ENCODE measurements around the gene SPRN. TPM values are rescaled to one million over a fixed set of nuclear protein-coding genes. Genes with fewer than 3 reads are reported as not detected.

Gene SPRN
- total RNA-seq, 1 donor from 2014 or later, result 0.64 TPM

DNA sequence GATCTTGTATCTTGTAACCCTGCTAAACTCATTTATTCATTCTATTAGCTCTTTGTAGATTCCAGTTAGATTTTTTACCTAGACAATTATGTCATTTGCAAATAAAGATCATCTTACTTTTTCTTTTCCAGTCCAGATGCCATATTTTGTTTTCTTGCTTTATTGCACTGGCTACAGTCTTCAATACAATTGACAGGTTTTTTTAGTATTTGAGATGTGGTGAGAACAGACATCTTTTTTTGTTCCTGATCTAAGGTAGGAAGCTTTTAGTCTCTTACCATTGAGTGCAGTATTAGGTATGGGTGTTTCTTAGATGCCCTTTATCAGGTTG is 12.1 kb downstream of the SPRN start:
- DNase-seq (ENCODE audit: extremely low read depth, low read depth, low spot score), result no peak

DNA sequence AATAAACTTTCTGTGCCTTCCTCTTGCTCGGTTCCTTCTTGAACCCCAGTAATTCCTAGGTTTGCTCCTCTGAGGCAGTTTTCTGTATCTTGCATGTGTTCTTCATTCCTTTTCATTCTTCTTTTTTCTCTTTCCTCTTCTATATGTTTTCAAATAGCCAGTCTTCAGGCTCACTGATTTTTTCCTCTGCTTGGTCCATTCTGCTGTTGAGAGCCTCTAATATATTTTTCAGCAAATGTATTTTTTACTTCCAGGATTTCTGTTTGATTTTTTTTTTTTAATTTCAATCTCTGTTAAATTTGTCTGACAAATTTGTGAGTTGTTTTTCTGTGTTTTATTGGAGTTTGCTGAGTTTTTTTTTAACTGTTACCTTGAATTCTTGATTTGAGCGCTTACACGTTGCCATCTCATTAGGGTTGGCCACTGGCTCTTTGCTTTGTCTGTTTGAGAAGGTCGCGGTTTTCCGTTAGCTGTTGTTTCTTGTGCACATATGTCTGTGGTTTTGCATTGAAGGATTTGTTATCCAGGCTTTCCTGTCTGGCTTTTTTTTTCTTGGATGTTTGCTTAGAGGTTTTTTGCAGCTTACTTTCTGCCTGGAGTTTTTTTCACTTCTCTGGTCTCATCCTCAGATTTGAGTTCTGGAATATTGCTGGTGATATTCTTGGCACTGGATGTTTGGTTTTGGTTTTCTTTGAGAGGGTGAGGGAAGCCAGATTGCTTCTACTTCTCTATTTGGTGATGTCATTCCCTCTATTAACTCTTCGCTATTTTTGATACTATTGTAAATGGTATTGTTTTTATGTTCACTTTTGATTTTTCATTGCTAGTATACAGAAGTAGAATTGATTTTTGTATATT is 12.7 kb downstream of the SPRN start:
- DNase-seq (ENCODE audit: extremely low read depth, low read depth, low spot score), result no peak

DNA sequence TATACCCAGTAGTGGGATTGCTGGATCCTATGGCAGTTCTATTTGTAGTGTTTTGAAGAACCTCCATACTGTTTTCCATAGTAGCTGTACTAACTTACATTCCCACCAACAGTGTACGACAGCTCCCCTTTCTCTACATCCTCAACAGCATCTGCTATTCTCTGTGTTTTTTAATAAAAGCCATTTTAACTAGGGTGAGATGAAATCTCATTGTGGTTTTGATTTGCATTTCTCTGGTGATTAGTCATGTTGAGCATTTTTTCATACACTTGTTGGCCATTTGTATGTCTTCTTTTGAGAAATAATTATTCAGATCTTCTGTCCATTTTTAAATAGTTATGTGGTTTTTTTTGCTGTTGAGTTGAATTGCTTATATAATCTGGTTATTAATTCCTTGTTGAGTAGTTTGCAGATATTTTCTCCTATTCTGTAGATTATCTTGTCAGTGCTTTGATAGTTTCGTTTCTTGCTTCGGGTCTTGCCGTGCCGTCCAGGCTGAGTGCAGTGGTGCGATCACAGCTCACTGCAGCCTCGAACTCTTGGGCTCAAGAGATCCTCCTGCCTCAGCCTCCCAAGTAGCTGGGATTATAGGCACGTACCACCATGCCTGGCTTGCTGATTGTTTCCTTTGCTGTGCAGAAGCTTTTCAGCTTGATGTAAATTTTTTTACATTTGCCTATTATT is 18.4 kb downstream of the SPRN start:
- DNase-seq (ENCODE audit: extremely low read depth, low read depth, low spot score), result no peak

DNA sequence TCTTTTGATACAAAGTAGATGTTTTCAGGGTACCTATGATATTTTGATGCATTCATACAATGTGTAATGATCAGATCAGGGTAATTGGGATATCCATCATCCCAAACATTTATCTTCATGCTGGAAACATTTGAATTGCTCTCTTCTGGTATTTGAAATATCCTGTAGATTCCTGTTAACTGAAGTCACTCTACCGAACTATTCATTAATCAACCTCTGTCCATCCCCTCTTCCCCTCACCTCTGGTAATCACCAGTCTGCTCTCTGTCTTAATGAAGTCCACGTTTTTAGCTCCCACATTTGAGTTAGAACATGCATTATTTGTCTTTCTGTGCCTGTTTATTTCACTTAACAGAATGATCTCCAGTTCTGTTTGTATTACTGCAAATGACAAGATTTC is 19.2 kb downstream of the SPRN start:
- DNase-seq (ENCODE audit: extremely low read depth, low read depth, low spot score), result no peak

DNA sequence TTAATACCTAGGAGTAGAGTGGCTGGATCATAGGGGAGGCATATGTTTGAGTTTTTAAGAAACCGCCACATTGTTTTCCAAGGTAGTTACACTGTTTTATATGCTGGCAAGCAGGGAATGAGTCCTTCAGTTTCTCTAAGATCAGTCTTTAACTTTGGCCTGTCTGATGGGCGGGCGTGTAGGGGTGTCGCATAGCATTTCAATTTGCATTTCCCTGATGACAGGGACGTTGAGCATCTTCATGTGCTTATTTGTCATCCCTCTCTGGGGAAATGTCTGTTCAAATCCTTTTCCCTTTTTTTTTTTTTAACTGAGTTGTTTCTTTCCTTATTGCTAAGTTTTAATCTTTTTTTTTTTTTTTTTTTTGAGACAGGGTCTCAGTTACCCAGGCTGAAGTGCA is 20.6 kb downstream of the SPRN start:
- DNase-seq (ENCODE audit: extremely low read depth, low read depth, low spot score), result no peak

DNA sequence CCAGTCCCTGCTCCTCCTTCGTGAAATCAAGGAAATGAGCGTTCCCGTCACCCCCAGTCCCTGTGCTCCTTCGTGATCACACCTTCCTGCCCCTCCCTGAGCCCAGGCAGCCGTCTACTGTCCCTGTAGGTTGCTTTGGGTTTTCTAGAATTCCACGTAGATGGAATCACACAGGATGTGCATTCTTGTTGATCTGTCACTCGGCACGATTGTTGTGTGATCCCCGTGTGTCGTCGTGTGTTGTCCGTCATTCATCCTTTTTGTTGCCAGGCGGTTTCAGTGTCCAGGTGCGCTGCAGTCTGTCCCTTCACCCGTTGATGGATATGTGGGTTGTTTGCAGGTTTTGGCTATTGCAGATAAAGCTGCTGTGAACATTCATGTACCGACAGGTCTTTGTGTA is 21.1 kb downstream of the SPRN start:
- DNase-seq (ENCODE audit: extremely low read depth, low read depth, low spot score), result no peak

DNA sequence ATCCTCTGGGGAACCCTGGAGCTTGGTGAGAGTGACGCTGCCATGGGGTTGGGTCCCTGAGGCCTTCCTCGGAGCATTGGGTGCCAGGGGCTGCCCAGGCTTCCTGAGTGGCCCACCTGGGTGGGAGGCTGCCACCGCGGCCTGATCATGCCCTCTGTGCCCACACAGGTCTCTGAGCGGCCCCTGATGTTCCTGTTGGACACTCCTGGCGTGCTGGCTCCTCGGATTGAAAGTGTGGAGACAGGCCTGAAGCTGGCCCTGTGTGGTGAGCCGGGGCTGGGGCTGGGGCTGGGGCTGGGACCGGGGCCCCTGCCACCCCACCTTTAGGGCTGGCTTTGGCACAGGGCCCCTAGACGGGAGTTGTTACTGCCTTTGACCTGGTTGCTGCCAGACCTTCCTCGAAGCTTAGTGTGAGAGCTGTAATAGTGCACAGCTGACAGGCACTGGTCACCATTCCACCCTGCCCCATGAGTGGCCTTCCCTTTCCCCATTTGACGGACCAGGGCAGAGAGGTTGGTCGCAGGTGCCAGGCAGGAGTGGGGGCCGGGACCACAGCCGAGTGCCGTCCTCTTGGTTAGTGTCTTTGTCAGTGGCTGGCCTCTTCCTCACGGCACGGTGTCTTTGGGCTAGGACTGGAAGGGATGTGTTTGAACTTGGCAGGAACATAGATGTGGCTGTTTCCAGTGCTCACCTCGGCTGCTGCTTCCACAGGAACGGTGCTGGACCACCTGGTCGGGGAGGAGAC is 22.3 kb downstream of the SPRN start:
- no peak for DNase-seq (ENCODE audit: extremely low read depth, low read depth, low spot score)

DNA sequence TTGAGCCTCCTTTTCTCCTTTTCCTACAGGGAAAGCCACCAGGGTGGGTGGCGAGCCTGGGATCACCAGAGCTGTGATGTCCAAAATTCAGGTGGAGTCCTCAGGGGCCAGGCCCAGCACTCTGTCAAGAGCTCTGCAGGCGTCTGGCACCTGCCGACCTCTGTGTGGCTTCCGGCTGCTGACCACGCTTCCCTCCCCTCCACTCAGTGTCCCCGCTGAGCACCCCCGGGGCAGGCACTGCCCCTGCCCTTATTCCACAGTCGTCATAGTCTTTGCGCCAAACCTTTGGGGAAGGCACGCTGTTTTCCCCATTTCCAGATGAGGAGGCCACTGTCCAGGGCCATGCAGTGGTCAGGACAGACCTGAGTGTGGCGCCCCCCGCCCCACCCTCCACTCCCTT is 22.9 kb downstream of the SPRN start:
- DNase-seq (ENCODE audit: extremely low read depth, low read depth, low spot score), result no peak

DNA sequence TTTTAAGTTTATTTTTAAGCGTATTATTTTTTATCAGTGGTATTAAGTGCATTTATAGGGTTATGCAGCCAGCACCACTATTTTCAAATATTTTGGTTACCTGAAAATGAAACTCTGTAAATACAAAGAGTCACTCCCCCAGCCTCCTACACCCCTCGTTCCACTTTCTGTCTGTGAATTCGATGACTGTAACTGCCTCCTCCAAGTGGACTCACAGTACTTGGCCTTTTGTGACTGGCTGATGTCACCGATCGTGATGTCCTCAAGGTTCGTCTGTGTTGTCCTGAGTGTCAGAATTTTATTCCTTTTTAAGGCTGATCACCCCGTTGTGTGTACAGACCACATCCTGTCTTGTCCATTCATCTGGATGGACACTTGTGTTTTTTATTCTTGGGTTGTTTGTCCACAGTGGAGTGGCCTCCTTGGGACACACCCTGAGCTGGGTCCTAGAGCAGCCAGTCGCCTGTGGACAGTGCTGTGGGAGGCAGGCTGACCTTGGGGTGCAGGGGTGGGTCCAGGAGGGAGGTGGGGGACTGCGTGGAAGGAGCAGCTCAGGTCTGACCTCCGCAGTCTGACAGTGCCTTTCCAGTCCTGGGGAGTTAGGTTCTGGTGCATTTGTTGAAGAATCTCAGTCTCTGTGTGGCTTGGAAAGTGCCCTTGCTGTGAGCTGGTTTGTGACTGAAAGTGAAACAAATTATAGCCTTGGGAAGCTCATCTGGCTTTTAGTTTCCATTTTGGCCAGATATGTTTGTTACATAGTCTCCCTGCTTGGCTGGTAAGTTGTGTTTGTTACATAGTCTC is 23.6 kb downstream of the SPRN start:
- DNase-seq (ENCODE audit: extremely low read depth, low read depth, low spot score), result no peak

DNA sequence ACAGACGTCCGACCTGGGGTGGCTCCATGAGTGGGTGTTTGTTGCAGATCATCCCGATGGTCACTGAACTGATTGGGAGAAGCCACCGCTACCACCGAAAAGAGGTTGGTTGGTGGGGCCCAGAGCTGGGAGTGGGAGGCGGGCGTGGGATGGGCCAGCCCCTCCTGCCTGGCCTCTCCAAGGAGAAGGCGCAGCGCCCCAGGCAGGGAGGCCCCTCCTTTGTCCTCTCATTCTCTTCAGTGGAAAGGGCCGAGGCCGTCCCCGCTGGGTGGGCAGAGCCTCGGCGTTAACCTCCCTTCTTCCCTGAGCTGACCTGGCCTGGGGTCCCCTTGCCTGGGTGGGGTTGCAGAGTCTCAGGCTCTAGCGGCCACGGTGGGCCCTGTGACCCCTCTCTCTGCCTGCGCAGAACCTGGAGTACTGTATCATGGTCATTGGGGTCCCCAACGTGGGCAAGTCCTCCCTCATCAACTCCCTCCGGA is 25.3 kb downstream of the SPRN start:
- no peak for DNase-seq (ENCODE audit: extremely low read depth, low read depth, low spot score)

DNA sequence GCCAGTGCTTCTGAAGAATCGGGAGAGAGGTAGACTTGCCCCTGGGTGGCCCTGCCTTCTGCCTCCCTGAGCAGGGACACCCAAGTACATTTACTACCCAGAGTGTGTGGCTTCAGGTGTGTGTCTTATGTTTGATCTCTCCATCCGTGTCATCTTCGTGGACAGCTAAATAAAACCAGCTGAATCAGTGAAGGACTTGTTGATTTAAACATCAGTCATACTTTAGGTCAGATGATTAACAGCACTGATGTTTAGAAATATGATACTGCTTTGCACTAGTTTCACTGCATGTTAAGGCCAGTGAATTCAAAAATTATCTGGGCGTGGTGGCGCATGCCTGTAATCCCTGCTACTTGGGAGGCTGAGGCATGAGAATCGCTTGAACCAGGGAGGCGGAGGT is 26.5 kb downstream of the SPRN start:
- no peak for DNase-seq (ENCODE audit: extremely low read depth, low read depth, low spot score)

DNA sequence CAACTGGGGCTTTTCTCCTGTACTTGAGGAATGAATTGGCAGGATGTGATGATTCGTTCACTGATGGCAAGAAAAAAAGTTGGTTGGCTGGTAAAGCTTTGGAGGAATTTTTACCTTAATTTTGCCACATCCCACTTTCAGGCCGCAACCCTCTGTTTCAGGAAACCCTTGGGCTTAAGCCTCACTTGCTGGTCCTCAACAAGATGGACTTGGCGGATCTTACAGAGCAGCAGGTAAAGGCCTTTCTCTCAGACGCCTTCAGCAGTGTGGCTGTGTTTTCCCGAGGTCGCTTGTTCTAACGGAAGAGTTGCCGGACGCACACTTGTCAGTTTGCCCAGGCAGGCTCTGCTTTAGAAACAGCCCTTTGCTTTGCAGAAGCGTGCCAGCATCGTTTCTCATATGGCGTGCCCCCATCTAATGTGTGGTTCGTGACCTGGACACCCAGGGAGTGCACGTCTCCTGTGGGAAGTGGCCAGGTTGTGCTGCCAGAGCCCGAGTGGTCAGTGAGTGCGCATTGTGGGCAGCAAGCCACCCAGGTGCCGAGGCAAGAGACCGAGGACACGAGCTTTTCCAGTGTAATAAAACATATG is 28.3 kb downstream of the SPRN start:
- no peak for DNase-seq (ENCODE audit: extremely low read depth, low read depth, low spot score)

DNA sequence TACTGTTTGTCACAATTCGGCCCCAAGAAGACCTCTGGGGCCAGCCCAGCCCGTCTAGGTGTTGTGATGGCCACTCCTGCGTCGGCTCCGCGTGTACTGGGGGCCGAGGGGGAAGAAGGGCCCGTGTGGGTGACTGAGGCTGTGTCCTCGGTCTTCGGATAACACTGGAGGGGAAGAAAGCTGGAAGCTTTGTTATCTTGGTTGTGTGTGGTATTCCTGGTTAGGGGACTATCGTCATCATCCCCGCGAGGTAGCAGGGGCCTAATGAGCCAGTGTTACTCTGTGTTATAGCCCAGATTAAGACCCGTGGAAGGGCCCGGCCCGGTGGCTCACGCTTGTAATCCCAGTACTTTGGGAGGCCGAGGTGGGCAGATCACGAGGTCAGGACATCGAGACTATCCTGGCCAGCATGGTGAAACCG is 29.6 kb downstream of the SPRN start:
- no peak for DNase-seq (ENCODE audit: extremely low read depth, low read depth, low spot score)

DNA sequence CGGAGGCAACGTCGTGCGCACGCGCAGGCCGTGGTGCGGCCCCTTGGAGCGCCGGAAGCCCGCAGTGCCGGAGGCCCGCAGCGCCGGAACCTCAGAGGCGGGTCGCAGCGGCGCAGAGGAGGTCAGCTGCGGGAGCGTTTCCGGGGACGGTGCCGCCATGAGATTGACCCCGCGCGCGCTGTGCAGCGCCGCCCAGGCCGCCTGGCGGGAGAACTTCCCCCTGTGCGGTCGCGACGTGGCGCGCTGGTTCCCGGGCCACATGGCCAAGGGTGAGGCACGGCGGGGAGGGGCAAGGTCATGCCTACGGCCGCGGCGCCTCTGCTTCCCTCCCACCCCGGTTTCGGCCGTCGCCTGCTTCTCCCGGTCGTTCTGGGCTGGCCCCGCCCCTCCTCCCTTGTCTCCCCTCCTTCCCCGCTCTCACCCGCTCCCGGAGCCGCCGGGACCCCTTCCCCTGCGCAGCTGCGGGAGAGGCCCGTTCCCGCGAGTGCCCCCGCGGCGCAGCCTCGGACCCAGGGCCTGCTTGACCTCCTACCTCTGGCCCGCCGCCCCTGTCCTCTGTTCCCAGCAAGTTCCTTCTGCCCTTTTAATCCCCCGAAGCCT is 30.3 kb downstream of the SPRN start, which contains the start of gene MTG1:
TSS of gene MTG1 (plus strand) at position 94 of the 600 bp plus-strand sequence. CDS start at position 158, 64 bp downstream.
- no peak for DNase-seq (ENCODE audit: extremely low read depth, low read depth, low spot score)

DNA sequence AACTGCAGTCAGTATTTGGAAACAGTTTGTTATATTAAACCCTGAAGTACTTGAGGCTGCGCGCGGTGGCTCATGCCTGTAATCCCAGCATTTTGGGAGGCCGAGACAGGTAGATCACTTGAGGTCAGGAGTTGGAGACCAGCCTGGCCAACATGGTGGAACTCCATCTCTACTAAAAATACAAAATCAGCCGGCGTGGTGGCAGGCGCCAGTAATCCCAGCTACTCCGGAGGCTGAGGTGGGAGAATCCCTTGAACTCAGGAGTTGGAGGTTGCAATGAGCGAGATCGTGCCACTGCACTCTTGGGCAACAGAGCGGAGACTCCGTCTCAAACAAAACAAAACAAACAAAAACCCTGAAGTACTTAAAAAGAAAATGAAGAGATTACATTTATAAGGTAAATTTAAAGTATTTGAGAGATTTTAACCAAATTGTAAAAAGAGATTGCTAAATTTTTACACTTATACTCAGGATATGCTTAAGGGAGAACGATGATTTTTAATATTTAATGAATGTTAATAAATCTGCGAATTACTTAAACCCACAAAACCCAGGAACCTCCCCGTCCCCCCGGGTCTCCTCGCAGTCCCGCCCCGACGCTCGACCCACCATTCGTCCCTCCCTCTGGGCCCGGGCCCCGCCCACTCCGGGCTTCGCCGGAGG is 30.9 kb downstream of the SPRN start:
- DNase-seq (ENCODE audit: extremely low read depth, low read depth, low spot score), result no peak

DNA sequence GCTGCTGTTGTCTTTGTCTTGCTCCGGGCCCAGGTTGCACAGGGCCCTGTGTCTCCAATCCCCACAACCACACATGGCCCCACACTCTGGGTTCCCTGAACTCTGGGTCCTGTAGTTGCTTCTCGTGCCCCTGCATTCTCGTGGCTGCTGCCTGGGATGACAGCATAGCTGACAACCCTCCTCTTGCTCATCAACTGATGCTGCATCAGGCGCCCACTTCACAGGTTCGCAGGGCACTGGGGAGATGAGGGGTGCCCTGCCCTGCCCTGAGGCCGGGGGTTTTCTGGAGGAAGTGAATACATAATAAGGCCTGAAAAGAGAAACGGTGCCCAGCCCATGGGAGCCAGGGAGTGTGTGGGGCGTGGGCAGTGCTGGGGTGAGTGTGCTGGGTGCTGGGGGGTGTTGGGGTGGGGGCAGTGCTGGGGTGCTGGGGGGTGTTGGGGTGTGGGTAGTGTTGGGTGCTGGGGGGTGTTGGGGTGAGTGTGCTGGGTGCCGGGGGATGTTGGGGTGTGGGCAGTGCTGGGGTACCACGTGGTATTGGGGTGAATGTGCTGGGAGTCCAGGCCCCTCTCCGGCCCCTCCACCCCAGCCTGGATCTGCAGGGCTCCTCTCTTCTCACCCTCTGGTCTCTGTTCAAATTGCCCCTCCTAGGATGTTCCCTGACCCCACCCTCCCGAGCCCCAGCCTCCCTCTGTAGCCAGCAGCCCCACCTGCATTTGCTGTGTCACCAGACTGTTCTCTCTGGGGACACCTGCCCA is 32.5 kb downstream of the SPRN start:
- DNase-seq (ENCODE audit: extremely low read depth, low read depth, low spot score), result no peak

DNA sequence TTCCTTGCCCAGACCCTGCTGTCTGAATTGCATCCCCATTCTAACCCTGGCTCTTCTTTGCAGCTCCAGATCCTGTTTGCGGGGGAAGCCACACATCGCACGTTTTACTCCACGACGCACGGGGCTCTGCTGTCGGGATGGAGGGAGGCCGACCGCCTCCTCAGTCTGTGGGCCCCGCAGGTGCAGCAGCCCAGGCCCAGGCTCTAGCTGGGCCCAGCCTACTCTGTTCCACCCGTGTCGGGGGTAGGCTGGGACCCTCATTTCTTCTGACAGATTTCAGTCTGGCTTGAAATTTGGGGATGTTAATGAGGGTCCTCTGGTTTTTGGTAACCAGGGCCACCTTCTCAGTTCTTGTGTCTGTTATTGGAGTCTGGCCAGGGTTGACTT is 33.2 kb downstream of the SPRN start:
- DNase-seq (ENCODE audit: extremely low read depth, low read depth, low spot score), result no peak

DNA sequence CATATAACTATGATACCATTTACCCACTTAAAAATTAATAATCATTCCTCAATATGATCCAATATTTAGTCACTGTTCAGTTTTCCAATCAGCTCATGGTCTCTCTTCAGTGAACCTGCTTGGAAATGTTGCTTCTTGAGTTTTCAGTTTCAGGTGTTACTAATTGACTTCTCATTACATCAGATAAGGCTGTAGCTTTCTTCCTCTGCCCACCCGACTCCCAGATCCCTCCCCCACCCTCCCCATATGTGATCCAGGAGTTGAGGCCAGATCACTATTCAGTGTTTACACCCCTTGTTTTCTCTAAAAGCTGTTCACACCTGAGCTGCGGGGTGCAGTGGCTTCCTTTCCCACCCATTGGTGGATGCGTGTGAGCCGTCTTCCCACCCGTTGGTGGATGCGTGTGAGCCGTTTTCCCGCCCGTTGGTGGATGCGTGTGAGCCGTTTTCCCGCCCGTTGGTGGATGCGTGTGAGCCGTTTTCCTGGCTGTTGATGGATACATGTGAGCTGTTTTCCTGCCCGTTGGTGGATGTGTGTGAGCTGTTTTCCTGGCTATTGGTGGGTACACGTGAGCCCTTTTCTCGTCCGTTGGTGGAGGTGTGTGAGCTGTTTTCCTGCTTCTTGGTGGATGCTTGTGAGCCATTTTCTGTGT is 33.7 kb downstream of the SPRN start:
- DNase-seq (ENCODE audit: extremely low read depth, low read depth, low spot score), result no peak
